Hepatocyte (in vitro differentiated cells): ENCODE data around the gene DCAF15. TPM values are rescaled to one million over a fixed set of nuclear protein-coding genes. Genes with fewer than 3 reads are reported as not detected.
A peak's percentile ranks its signal among the peaks of the same experiment; 100 is the strongest.

Experiments
- DNase-seq: peaks from one replicate; pipeline ENCODE4 v3.0.0-alpha.2; 2016; ENCODE audit warnings: low spot score
- H2AFZ ChIP-seq: fragments of 200-600 bp; sonication (generic); 2 replicates; pipeline ENCODE4 v1.6.0; 2016; ENCODE audit warnings: antibody characterized with exemption, mild to moderate bottlenecking
- H3K27ac ChIP-seq: fragments of 200-600 bp; sonication (generic); 2 replicates; pipeline ENCODE4 v1.5.1; 2016; ENCODE audit warnings: mild to moderate bottlenecking
- H3K27me3 ChIP-seq: fragments of 200-600 bp; sonication (generic); 2 replicates; pipeline ENCODE4 v1.6.1; 2016
- H3K36me3 ChIP-seq: fragments of 200-600 bp; sonication (generic); replicated peaks from 2 replicates; pipeline ENCODE4 v1.5.1; 2016; ENCODE audit warnings: low read depth; ENCODE audit not compliant: insufficient read depth
- H3K4me1 ChIP-seq: fragments of 200-600 bp; sonication (generic); 2 replicates; pipeline ENCODE4 v1.5.1; 2016; ENCODE audit warnings: mild to moderate bottlenecking, moderate library complexity; ENCODE audit not compliant: insufficient read depth
- H3K4me2 ChIP-seq: fragments of 200-600 bp; sonication (generic); 2 replicates; pipeline ENCODE4 v1.6.0; 2016
- H3K4me3 ChIP-seq: fragments of 200-600 bp; sonication (generic); 2 replicates; pipeline ENCODE4 v1.5.1; 2016; ENCODE audit warnings: mild to moderate bottlenecking
- H3K79me2 ChIP-seq: fragments of 200-600 bp; sonication (generic); 2 replicates; pipeline ENCODE4 v1.6.0; 2017; ENCODE audit warnings: mild to moderate bottlenecking
- H3K9me2 ChIP-seq: fragments of 200-600 bp; sonication (generic); replicated peaks from 2 replicates; pipeline ENCODE4 v1.6.0; 2017; ENCODE audit warnings: mild to moderate bottlenecking; ENCODE audit not compliant: insufficient read depth
- H3K9me3 ChIP-seq: fragments of 200-600 bp; sonication (generic); 2 replicates; pipeline ENCODE4 v1.5.1; 2016; ENCODE audit warnings: low read depth, mild to moderate bottlenecking
- H4K20me1 ChIP-seq: fragments of 200-600 bp; sonication (generic); 2 replicates; pipeline ENCODE4 v1.6.0; 2016; ENCODE audit warnings: mild to moderate bottlenecking; ENCODE audit not compliant: insufficient read depth, poor library complexity, severe bottlenecking
- EZH2 ChIP-seq: fragments of 200-600 bp; sonication (generic); IDR thresholded peaks from 2 replicates; pipeline ENCODE4 v1.6.1; 2016; ENCODE audit warnings: antibody characterized with exemption, mild to moderate bottlenecking, borderline replicate concordance
- EZH2phosphoT487 ChIP-seq: fragments of 200-600 bp; sonication (generic); IDR thresholded peaks from one replicate; pipeline ENCODE4 v1.6.1; 2018; ENCODE audit warnings: antibody characterized with exemption, mild to moderate bottlenecking, low read depth, moderate library complexity; ENCODE audit not compliant: unreplicated experiment, severe bottlenecking
- WGBS: methylation state at CpG from one replicate; pipeline ENCODE4 v1.1.6; 2016; ENCODE audit warnings: low lambda C conversion rate; ENCODE audit errors: missing lambda C conversion rate; 5-methylcytosine and 5-hydroxymethylcytosine counted together
- polyA plus RNA-seq: library from polyadenylated mRNA; unstranded; fragments of >200 nt; fragmentation: Nextera tagmentation; extraction: Ambion mirVana; gene quantifications from 2 replicates; pipeline ENCODE4 v1.2.1, GENCODE V29; 2016
- total RNA-seq: library from RNA; depleted of rRNA; stranded (reverse); fragments of >200 nt; gene quantifications from 2 replicates; pipeline ENCODE4 v1.2.3, GENCODE V29; 2014
- TF ChIP-seq, protein P1 (sequence below): fragments of 200-600 bp; sonication (generic); IDR thresholded peaks from 2 replicates; pipeline ENCODE4 v1.5.1; 2016; ENCODE audit warnings: antibody characterized with exemption, mild to moderate bottlenecking; ENCODE audit not compliant: poor library complexity

Gene DCAF15
- total and polyA plus RNA-seq, 2 experiments from 2014 or later: 13.4 to 16.4 TPM

DNA sequence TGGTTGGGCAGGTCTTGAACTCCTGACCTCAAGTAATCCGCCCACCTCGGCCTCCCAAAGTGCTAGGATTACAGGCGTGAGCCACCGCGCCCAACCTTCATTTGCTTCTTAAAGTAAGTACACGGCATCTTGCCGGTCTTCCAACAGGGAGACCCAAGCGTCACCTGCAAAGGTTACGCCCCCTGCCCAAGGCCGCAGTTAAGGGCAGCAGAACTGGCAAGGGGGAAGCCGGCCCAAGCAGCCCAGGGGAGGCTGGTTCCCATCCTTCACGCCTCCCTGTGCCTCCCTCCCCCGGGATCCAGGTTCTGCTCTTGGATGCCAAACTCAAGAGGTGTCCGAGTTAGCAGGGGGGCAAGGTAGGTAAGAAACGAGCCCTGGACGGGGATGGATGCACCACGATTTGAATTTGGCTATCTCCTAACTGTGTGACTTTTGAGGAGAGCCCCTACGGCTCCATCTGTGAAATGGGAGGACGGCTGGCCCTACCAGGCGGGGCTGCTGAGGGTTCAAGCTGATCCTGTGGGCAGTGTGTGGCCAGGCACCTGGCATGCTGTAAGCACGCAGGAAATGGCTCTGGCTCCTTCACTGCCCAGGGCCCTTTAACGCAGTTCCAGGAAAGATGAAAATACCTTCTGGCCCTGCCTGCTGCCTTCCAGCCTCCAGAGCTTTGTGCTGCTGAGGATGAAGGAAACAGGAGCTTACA is 44.8 kb downstream of the DCAF15 start:
- no peak overlapping the region for H3K4me3 ChIP-seq
- no peaks in the 10 kb centered on the region for H3K9me2 ChIP-seq
- WGBS: 92% methylated on average over 21 of the region's 22 CpGs
- no peak overlapping the region for H2AFZ ChIP-seq
- DNase-seq: no peak
- H3K27me3 ChIP-seq: no peaks in the 10 kb centered on the region
- no peaks in the 10 kb centered on the region for H3K4me1 ChIP-seq
- H3K79me2 ChIP-seq: peaks cover 55% of the 10 kb centered on the region
- no peaks in the 10 kb centered on the region for H4K20me1 ChIP-seq
- no peak overlapping the region for H3K27ac ChIP-seq
- TF ChIP-seq, protein P1, sequence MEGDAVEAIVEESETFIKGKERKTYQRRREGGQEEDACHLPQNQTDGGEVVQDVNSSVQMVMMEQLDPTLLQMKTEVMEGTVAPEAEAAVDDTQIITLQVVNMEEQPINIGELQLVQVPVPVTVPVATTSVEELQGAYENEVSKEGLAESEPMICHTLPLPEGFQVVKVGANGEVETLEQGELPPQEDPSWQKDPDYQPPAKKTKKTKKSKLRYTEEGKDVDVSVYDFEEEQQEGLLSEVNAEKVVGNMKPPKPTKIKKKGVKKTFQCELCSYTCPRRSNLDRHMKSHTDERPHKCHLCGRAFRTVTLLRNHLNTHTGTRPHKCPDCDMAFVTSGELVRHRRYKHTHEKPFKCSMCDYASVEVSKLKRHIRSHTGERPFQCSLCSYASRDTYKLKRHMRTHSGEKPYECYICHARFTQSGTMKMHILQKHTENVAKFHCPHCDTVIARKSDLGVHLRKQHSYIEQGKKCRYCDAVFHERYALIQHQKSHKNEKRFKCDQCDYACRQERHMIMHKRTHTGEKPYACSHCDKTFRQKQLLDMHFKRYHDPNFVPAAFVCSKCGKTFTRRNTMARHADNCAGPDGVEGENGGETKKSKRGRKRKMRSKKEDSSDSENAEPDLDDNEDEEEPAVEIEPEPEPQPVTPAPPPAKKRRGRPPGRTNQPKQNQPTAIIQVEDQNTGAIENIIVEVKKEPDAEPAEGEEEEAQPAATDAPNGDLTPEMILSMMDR: no peak
- TF ChIP-seq EZH2phosphoT487 (no peak), EZH2 (no peak)
- H3K36me3 ChIP-seq: no peaks in the 10 kb centered on the region
- H3K9me3 ChIP-seq: peaks cover 7% of the 10 kb centered on the region
- H3K4me2 ChIP-seq: no peak overlapping the region

DNA sequence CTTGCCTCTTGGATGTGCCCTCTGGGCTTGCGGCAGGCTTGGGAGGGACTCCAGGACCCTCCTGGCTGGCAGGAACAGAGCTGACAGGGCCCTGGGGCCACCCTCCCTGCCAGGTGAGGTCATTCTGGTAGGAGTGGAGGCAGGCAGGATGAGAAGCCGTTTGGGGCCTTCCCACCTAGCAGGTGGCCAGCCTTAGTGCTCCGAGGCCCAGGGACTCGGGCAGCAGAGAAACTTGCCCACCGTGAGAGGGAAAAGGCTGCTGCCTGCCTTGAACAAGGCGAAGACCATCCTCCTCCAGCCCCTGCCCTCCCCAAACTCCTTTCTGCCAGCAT is 45.3 kb downstream of the DCAF15 start:
- peak; percentile 3 for DNase-seq
- Histone ChIP-seq H3K9me3 (peaks cover 7% of the 10 kb centered on the region), H3K36me3 (no peaks in the 10 kb centered on the region), H3K79me2 (peaks cover 55% of the 10 kb centered on the region), H3K4me2 (no peak overlapping the region), H3K9me2 (no peaks in the 10 kb centered on the region), H2AFZ (no peak overlapping the region), H3K4me1 (no peaks in the 10 kb centered on the region), H3K27ac (no peak overlapping the region), H4K20me1 (no peaks in the 10 kb centered on the region), H3K4me3 (no peak overlapping the region), H3K27me3 (no peaks in the 10 kb centered on the region)
- TF ChIP-seq, protein P1: no peak
- TF ChIP-seq EZH2phosphoT487: no peak
- no peak for TF ChIP-seq EZH2
- 89% methylated on average over 6 of the region's 6 CpGs for WGBS

DNA sequence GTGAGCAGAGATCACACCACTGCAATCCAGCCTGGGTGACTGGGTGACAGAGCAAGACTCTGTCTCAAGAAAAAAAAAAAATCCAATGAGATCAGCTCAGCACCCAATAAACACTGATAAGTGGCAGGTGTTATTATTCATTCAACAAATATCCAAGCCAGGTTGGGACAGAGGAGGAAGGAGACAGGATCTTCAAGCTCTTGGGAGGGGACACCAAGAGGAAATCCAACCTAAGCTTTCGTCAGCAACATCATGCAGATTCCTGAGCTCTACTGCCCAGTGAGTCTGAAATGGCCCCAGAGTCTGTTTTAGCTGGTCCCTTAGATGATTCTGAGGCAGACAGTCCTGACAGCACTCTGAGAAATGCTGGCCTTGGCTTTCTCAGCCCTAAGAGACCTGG is 46.1 kb downstream of the DCAF15 start:
- 100% methylated on average over 1 of the region's 1 CpG for WGBS
- Histone ChIP-seq H3K79me2 (peaks cover 56% of the 10 kb centered on the region), H2AFZ (no peak overlapping the region), H3K27ac (no peak overlapping the region), H3K36me3 (no peaks in the 10 kb centered on the region), H3K9me2 (no peaks in the 10 kb centered on the region), H3K27me3 (no peaks in the 10 kb centered on the region), H3K4me2 (no peak overlapping the region), H3K4me3 (no peak overlapping the region), H3K4me1 (no peaks in the 10 kb centered on the region), H4K20me1 (no peaks in the 10 kb centered on the region), H3K9me3 (peaks cover 7% of the 10 kb centered on the region)
- no peak for DNase-seq
- TF ChIP-seq, protein P1: no peak
- TF ChIP-seq EZH2phosphoT487 (no peak), EZH2 (no peak)

DNA sequence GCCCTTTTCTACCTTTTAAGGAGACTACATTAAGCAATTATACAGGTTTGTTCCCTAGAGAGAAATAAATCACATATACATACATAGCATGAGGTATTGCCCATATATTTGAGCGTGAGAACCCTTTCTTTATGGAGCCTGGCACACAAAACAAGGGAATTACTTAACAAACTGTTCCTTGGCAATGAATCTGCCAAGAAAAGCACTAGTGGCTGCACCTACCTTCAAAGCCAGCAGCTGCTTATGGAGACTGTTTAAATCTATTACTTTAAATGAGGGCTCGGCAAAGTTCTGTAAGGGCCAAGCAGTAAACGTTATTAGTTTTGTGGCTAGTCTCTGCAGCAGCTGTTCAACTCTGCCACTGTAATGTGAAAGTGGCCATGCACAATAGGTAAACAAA is 46.8 kb downstream of the DCAF15 start:
- WGBS: 99% methylated on average over 3 of the region's 3 CpGs
- no peaks in the 10 kb centered on the region for H3K9me2 ChIP-seq
- no peaks in the 10 kb centered on the region for H3K36me3 ChIP-seq
- no peaks in the 10 kb centered on the region for H3K27me3 ChIP-seq
- H3K9me3 ChIP-seq: peaks cover 7% of the 10 kb centered on the region
- no peaks in the 10 kb centered on the region for H4K20me1 ChIP-seq
- TF ChIP-seq EZH2 (no peak), EZH2phosphoT487 (no peak)
- TF ChIP-seq, protein P1: no peak
- H3K79me2 ChIP-seq: peaks cover 60% of the 10 kb centered on the region
- no peak for DNase-seq
- no peak overlapping the region for H3K4me2 ChIP-seq
- no peak overlapping the region for H3K27ac ChIP-seq
- H2AFZ ChIP-seq: no peak overlapping the region
- H3K4me1 ChIP-seq: no peaks in the 10 kb centered on the region
- no peak overlapping the region for H3K4me3 ChIP-seq
